Gastroesophageal sphincter (tissue), 3 donors: ENCODE results near the gene SRRM1.

Experiments
- EP300 ChIP-seq: sonication (generic); formaldehyde crosslinking; IDR thresholded peaks from one replicate; pipeline ENCODE4 v1.6.1; 2017; ENCODE audit warnings: antibody characterized with exemption, mild to moderate bottlenecking
- TF ChIP-seq, protein P1 (sequence below), 4 experiments: fragments of 200-600 bp in 2 of 4; fragments of 450-650 bp in 2 of 4; sonication (generic) in 1 of 4; IDR thresholded peaks; one replicate each; pipeline ENCODE4 v1.5.1; 2017 to 2019; ENCODE audit warnings: antibody characterized with exemption in 4 of 4, mild to moderate bottlenecking in 2 of 4, moderate library complexity in 2 of 4

DNA sequence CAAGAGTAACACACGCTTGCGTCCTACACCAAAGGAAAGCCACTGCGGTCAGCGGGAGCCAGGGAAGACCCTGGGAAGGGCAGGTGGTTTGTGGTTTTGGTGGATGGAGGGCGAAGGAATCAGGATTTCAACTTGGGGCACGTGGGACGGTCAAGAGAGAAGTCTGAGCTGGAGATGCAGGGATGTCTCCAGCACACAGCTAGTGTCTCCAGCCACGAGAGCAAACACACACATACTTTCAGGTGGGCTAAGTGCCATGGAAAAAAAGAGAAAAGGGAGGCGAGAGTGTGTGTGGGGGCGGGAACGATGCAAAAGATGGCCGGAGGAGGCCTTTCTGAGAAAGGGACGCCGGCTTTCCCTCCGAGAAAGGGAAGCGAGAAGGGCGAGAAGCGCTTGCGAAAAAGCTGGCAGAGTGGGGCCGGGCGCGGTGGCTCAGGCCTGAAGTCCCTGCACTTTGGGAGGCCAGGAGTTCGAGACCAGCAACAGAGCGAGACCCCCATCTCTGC, 1.4 kb upstream of the SRRM1 start:
- TF ChIP-seq, protein P1, sequence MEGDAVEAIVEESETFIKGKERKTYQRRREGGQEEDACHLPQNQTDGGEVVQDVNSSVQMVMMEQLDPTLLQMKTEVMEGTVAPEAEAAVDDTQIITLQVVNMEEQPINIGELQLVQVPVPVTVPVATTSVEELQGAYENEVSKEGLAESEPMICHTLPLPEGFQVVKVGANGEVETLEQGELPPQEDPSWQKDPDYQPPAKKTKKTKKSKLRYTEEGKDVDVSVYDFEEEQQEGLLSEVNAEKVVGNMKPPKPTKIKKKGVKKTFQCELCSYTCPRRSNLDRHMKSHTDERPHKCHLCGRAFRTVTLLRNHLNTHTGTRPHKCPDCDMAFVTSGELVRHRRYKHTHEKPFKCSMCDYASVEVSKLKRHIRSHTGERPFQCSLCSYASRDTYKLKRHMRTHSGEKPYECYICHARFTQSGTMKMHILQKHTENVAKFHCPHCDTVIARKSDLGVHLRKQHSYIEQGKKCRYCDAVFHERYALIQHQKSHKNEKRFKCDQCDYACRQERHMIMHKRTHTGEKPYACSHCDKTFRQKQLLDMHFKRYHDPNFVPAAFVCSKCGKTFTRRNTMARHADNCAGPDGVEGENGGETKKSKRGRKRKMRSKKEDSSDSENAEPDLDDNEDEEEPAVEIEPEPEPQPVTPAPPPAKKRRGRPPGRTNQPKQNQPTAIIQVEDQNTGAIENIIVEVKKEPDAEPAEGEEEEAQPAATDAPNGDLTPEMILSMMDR (IDR thresholded peaks at IDR 0.05) = no peak
- no peak for TF ChIP-seq EP300
